ENCODE measurements around the gene OR2AE1.
"Not testable (repeated sequence)": the region's sequence is repeated elsewhere in the genome, so short reads cannot be mapped to it uniquely, and the experiment has no call there.

OR2AE1 gene

GRCh38 chr7:99894738-99895137, 17.9 kb upstream of the OR2AE1 start:
- POLR2A ChIA-PET (ENCODE audit: low non-redundant PET), result no interaction called here

GRCh38 chr7:99893280-99893679, 16.4 kb upstream of the OR2AE1 start:
- TF ChIP-seq CTCF (conservative IDR thresholded peaks at IDR 0.05; ENCODE audit: low read depth), result no peak
- CTCF ChIA-PET, result interaction anchor here (0.6 kb wide), 1 partner anchor 19 kb away, joined by 6 read pairs; no protein-coding TSS in a partner anchor
- H3K27ac ChIP-seq, result no peak overlapping the region
- POLR2A ChIA-PET (ENCODE audit: low non-redundant PET), result no interaction called here
- DNase-seq (ENCODE audit: low spot score), result no peak

More at GRCh38 chr7:99894738-99895137, 17.9 kb upstream of the OR2AE1 start:
- no peak for DNase-seq (ENCODE audit: low spot score)
- TF ChIP-seq CTCF (conservative IDR thresholded peaks at IDR 0.05; ENCODE audit: low read depth), result no peak
- CTCF ChIA-PET, result interaction anchor here (0.6 kb wide), 1 partner anchor 168 kb away, joined by 3 read pairs; no protein-coding TSS in a partner anchor
- no peak overlapping the region for H3K27ac ChIP-seq

- POLR2A ChIA-PET (ENCODE audit: low non-redundant PET); H3K27ac ChIP-seq; CTCF ChIA-PET; DNase-seq (ENCODE audit: low spot score): not testable (repeated sequence)
Observed at GRCh38 chr7:99890348-99890747, 13.5 kb upstream of the OR2AE1 start.

- DNase-seq (ENCODE audit: low spot score); CTCF ChIA-PET; H3K27ac ChIP-seq; POLR2A ChIA-PET (ENCODE audit: low non-redundant PET): not testable (repeated sequence)
Observed at GRCh38 chr7:99888366-99888765, 11.5 kb upstream of the OR2AE1 start.

GRCh38 chr7:99881370-99881769, 4.5 kb upstream of the OR2AE1 start:
- POLR2A ChIA-PET (ENCODE audit: low non-redundant PET), result no interaction called here
- no peak for TF ChIP-seq CTCF (conservative IDR thresholded peaks at IDR 0.05; ENCODE audit: low read depth)
- CTCF ChIA-PET, result interaction anchor here (0.6 to 0.7 kb wide), 3 partner anchors 18 to 239 kb away, joined by 3 to 4 read pairs (median 3); no protein-coding TSS in a partner anchor
- H3K27ac ChIP-seq, result no peak overlapping the region
- DNase-seq (ENCODE audit: low spot score), result no peak

GRCh38 chr7:99876491-99876890, 342 bp downstream of the OR2AE1 start:
- DNase-seq (ENCODE audit: low spot score), result no peak
- TF ChIP-seq CTCF (conservative IDR thresholded peaks at IDR 0.05; ENCODE audit: low read depth), result no peak
- no peak overlapping the region for H3K27ac ChIP-seq
- POLR2A ChIA-PET (ENCODE audit: low non-redundant PET), result no interaction called here
- CTCF ChIA-PET, result interaction anchor here (0.6 kb wide), 1 partner anchor 169 kb away, joined by 3 read pairs; no protein-coding TSS in a partner anchor

GRCh38 chr7:99868246-99868645, 8.6 kb downstream of the OR2AE1 start:
- no peak overlapping the region for H3K27ac ChIP-seq
- ChIA-PET POLR2A (ENCODE audit: low non-redundant PET) (no interaction called here), CTCF (no interaction called here)
- DNase-seq (ENCODE audit: low spot score), result no peak
- TF ChIP-seq CTCF (conservative IDR thresholded peaks at IDR 0.05; ENCODE audit: low read depth), result no peak

GRCh38 chr7:99867477-99867876, 9.4 kb downstream of the OR2AE1 start:
- H3K27ac ChIP-seq; CTCF ChIA-PET; POLR2A ChIA-PET (ENCODE audit: low non-redundant PET); DNase-seq (ENCODE audit: low spot score): not testable (repeated sequence)
